Astrocyte of the cerebellum (primary cell): ENCODE measurements around the gene AUNIP.

Source experiments
- DNase-seq: peaks from one replicate; pipeline ENCODE4 v3.0.0-alpha.2; 2011; ENCODE audit warnings: low read depth
- H3K4me3 ChIP-seq: 2 replicates; pipeline ENCODE4 v1.5.1; 2011; ENCODE audit warnings: mild to moderate bottlenecking, low read depth, low read length, moderate library complexity
- in situ Hi-C: cut with HindIII; loops from 2 replicates; pipeline ENCODE4 v1.10.0; 2017; ENCODE audit warnings: low sequenced_read_pairs
- TF ChIP-seq, protein P1 (sequence below): IDR thresholded peaks from 2 replicates; pipeline ENCODE4 v1.5.1; 2012; ENCODE audit warnings: low read length, low read depth, moderate library complexity, mild to moderate bottlenecking; ENCODE audit errors: missing control alignments

Gene AUNIP

DNA sequence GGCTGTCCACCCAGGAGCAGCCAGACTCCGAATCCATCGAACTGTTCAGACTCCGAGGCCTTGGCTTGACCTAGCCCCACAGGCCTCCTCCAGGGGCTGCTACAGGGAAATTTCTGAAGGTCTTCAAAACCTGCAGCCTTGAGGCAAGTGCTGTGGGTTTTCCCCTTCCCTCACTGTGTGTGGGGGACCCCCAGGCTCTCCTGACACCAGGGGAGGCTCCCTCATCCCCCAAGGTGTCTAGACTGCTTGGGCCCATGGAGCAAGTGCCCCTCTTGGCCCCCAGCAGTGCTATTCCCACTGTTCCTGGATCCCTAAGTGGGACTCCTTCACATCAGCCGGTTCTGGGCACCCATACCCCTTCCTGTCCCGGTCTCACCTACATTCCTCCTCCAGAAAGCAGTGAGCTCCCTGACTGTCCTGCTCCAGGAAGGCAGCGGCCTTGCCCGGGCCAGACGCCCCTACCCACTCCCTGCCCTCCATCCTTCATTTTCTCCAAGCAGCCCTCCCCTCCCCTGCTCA is 15.4 kb upstream of the AUNIP start:
- DNase-seq = no peak
- TF ChIP-seq, protein P1, sequence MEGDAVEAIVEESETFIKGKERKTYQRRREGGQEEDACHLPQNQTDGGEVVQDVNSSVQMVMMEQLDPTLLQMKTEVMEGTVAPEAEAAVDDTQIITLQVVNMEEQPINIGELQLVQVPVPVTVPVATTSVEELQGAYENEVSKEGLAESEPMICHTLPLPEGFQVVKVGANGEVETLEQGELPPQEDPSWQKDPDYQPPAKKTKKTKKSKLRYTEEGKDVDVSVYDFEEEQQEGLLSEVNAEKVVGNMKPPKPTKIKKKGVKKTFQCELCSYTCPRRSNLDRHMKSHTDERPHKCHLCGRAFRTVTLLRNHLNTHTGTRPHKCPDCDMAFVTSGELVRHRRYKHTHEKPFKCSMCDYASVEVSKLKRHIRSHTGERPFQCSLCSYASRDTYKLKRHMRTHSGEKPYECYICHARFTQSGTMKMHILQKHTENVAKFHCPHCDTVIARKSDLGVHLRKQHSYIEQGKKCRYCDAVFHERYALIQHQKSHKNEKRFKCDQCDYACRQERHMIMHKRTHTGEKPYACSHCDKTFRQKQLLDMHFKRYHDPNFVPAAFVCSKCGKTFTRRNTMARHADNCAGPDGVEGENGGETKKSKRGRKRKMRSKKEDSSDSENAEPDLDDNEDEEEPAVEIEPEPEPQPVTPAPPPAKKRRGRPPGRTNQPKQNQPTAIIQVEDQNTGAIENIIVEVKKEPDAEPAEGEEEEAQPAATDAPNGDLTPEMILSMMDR = no peak
- in situ Hi-C loops = no loop called here
- peak overlapping the region; percentile 53 for H3K4me3 ChIP-seq

GRCh38 chr1:25874209-25874608 is 15.0 kb upstream of the AUNIP start:
- no peak for DNase-seq
- H3K4me3 ChIP-seq = peak overlapping the region; percentile 53
- TF ChIP-seq, protein P1 = no peak
- in situ Hi-C loops = no loop called here

DNA sequence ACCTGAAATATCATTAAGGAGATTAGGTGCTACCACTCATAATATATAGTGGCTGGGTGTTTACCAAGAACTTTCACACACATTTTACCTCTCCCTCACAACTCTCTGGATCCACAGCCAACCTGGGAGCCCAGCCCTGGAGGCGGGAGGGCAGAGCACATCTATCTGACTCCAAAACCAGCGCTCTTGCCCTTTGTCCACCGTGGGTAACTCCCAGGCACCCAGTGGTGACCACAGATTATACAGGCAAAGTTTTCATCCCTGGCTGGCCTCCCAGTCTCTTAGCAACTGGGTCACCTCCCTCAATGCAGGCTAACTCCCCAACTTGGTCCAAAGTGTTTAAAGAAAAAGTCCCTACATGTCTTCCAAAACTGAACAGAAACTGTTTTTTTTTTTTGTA is 13.9 kb upstream of the AUNIP start:
- in situ Hi-C loops = no loop called here
- H3K4me3 ChIP-seq = no peak overlapping the region
- DNase-seq = no peak
- TF ChIP-seq, protein P1 = no peak

DNA sequence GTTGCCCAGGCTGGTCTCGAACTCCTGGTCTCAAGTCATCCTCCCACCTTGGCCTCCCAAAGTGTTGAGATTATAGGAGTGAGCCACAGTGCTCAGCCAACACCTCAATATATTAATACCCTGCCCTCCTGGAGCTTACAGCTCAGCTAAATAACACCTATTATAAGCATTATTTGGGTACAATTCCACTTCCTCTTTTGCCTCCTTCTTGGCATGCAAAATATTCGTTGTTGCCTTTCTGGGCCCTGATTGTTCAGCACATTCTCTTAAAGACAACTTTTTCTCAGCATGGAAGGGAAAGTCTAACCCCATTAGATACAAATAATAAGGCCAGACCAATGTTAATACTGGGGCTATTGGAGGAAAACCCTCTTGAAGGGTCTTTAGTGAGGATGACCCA is 13.5 kb upstream of the AUNIP start:
- H3K4me3 ChIP-seq = no peak overlapping the region
- no peak for DNase-seq
- in situ Hi-C loops = no loop called here
- TF ChIP-seq, protein P1 = no peak

- H3K4me3 ChIP-seq = no peak overlapping the region
- TF ChIP-seq, protein P1 = no peak
- in situ Hi-C loops = no loop called here
- DNase-seq = no peak
Observed at GRCh38 chr1:25871704-25872494, 12.6 kb upstream of the AUNIP start.

- TF ChIP-seq, protein P1 = no peak
- in situ Hi-C loops = no loop called here
Observed at GRCh38 chr1:25871086-25871703, 11.9 kb upstream of the AUNIP start.

More at GRCh38 chr1:25871086-25871703, 11.9 kb upstream of the AUNIP start:
- no peak for DNase-seq
- H3K4me3 ChIP-seq = no peak overlapping the region
